GM04504 (cell line): Measurements from ENCODE around the gene UBL3.

Source experiments
- DNase-seq: peaks from one replicate; pipeline ENCODE4 v3.0.0-alpha.2; 2012; ENCODE audit warnings: low read depth

The UBL3 gene

GRCh38 chr13:29850213-29850898 lies at the start of gene UBL3:
TSS of gene UBL3 (minus strand) at chr13:29850617. CDS start at chr13:29849538, 1,079 bp downstream.
- peak; percentile 93 for DNase-seq

- DNase-seq, result no peak
Measured at GRCh38 chr13:29897102-29897501, 46.7 kb upstream of the UBL3 start.

- no peak for DNase-seq
Measured at GRCh38 chr13:29893438-29893837, 43.0 kb upstream of the UBL3 start.

- no peak for DNase-seq
Measured at GRCh38 chr13:29892151-29892550, 41.7 kb upstream of the UBL3 start.

GRCh38 chr13:29889111-29889510 lies 38.7 kb upstream of the UBL3 start:
- no peak for DNase-seq

- peak; percentile 17 for DNase-seq
Measured at GRCh38 chr13:29888306-29888705, 37.9 kb upstream of the UBL3 start.

GRCh38 chr13:29887686-29888085 lies 37.3 kb upstream of the UBL3 start:
- no peak for DNase-seq

GRCh38 chr13:29887030-29887557 lies 36.7 kb upstream of the UBL3 start:
- no peak for DNase-seq

- DNase-seq, result no peak
Measured at GRCh38 chr13:29886446-29886845, 36.0 kb upstream of the UBL3 start.

- no peak for DNase-seq
Measured at GRCh38 chr13:29885989-29886388, 35.6 kb upstream of the UBL3 start.

GRCh38 chr13:29884671-29885430 lies 34.4 kb upstream of the UBL3 start:
- no peak for DNase-seq

- DNase-seq, result no peak
Measured at GRCh38 chr13:29883941-29884518, 33.6 kb upstream of the UBL3 start.

- no peak for DNase-seq
Measured at GRCh38 chr13:29882076-29882475, 31.7 kb upstream of the UBL3 start.

GRCh38 chr13:29878101-29878500 lies 27.7 kb upstream of the UBL3 start:
- no peak for DNase-seq

- no peak for DNase-seq
Measured at GRCh38 chr13:29877456-29878078, 27.1 kb upstream of the UBL3 start.

- no peak for DNase-seq
Measured at GRCh38 chr13:29875646-29876045, 25.2 kb upstream of the UBL3 start.

GRCh38 chr13:29868581-29868980 lies 18.2 kb upstream of the UBL3 start:
- DNase-seq, result no peak

GRCh38 chr13:29865934-29866333 lies 15.5 kb upstream of the UBL3 start:
- no peak for DNase-seq

GRCh38 chr13:29861694-29862110 lies 11.3 kb upstream of the UBL3 start:
- peak; percentile 97 for DNase-seq

- peak; percentile 63 for DNase-seq
Measured at GRCh38 chr13:29859971-29860370, 9.6 kb upstream of the UBL3 start.

GRCh38 chr13:29858667-29859066 lies 8.2 kb upstream of the UBL3 start:
- DNase-seq, result no peak

GRCh38 chr13:29858231-29858630 lies 7.8 kb upstream of the UBL3 start:
- no peak for DNase-seq

GRCh38 chr13:29857085-29857484 lies 6.7 kb upstream of the UBL3 start:
- no peak for DNase-seq
